ENCODE results near the gene PTPN2.
"Not testable (repeated sequence)": the region's sequence is repeated elsewhere in the genome, so short reads cannot be mapped to it uniquely, and the experiment has no call there.

Gene PTPN2

GRCh38 chr18:12911929-12912703 is 28.1 kb upstream of the PTPN2 start:
- H3K4me1 ChIP-seq (ENCODE audit: control insufficient read depth in 2 of 2, insufficient read depth in 2 of 2, low read length in 2 of 2), result no peaks in the 10 kb centered on the region
- H3K27ac ChIP-seq (ENCODE audit: low read depth in 2 of 2, low read length in 2 of 2), result no peak overlapping the region
- H3K9ac ChIP-seq (ENCODE audit: low read depth in 1 of 2, low read length in 2 of 2), result no peak overlapping the region
- H3K4me3 ChIP-seq (ENCODE audit: low read length in 2 of 2), result no peak overlapping the region
- peaks cover 2 to 4% of the 10 kb centered on the region in 2 donors for H3K27me3 ChIP-seq (ENCODE audit: control insufficient read depth in 2 of 2, insufficient read depth in 2 of 2, low read length in 2 of 2)
- no peaks in the 10 kb centered on the region for H3K9me3 ChIP-seq (ENCODE audit: control insufficient read depth in 2 of 2, low read length in 2 of 2)
- no peaks in the 10 kb centered on the region for H3K36me3 ChIP-seq (ENCODE audit: control insufficient read depth in 2 of 2, insufficient read depth in 2 of 2, low read length in 2 of 2)

GRCh38 chr18:12911025-12911928 is 27.2 kb upstream of the PTPN2 start:
- H3K36me3 ChIP-seq (ENCODE audit: control insufficient read depth in 2 of 2, insufficient read depth in 2 of 2, low read length in 2 of 2), result no peaks in the 10 kb centered on the region
- H3K9ac ChIP-seq (ENCODE audit: low read depth in 1 of 2, low read length in 2 of 2), result peak overlapping the region in 1 of 2 donors; percentile 17
- H3K4me1 ChIP-seq (ENCODE audit: control insufficient read depth in 2 of 2, insufficient read depth in 2 of 2, low read length in 2 of 2), result no peaks in the 10 kb centered on the region
- H3K27me3 ChIP-seq (ENCODE audit: control insufficient read depth in 2 of 2, insufficient read depth in 2 of 2, low read length in 2 of 2), result peaks cover 3 to 4% of the 10 kb centered on the region in 2 donors
- peak overlapping the region; percentile 43 to 61 for H3K4me3 ChIP-seq (ENCODE audit: low read length in 2 of 2)
- H3K27ac ChIP-seq (ENCODE audit: low read depth in 2 of 2, low read length in 2 of 2), result no peak overlapping the region
- no peaks in the 10 kb centered on the region for H3K9me3 ChIP-seq (ENCODE audit: control insufficient read depth in 2 of 2, low read length in 2 of 2)

DNA sequence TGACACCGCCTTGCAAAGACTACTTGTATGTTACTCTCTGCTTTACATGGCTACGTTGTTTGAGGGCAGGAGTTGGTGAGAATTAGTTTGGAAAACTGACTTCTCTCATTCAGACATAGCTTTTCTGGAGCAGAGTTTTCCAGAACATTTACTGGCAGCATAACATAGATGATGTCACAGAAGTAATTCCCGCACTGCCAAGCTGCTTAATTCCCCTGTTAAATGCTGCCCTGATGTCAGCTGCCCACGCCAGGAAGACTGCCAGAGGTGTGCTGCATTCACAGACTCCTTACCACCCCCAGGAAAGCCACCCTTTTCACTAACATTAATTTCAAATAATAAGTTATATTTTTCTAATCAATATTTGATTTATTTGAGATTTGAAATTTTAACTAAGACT is 24.7 kb upstream of the PTPN2 start:
- no peak overlapping the region for H3K4me3 ChIP-seq (ENCODE audit: low read length in 2 of 2)
- peaks cover 3 to 4% of the 10 kb centered on the region in 2 donors for H3K27me3 ChIP-seq (ENCODE audit: control insufficient read depth in 2 of 2, insufficient read depth in 2 of 2, low read length in 2 of 2)
- no peaks in the 10 kb centered on the region for H3K9me3 ChIP-seq (ENCODE audit: control insufficient read depth in 2 of 2, low read length in 2 of 2)
- H3K9ac ChIP-seq (ENCODE audit: low read depth in 1 of 2, low read length in 2 of 2), result no peak overlapping the region
- no peaks in the 10 kb centered on the region for H3K4me1 ChIP-seq (ENCODE audit: control insufficient read depth in 2 of 2, insufficient read depth in 2 of 2, low read length in 2 of 2)
- H3K36me3 ChIP-seq (ENCODE audit: control insufficient read depth in 2 of 2, insufficient read depth in 2 of 2, low read length in 2 of 2), result no peaks in the 10 kb centered on the region
- H3K27ac ChIP-seq (ENCODE audit: low read depth in 2 of 2, low read length in 2 of 2), result no peak overlapping the region

- Histone ChIP-seq H3K4me1 (ENCODE audit: control insufficient read depth in 2 of 2, insufficient read depth in 2 of 2, low read length in 2 of 2) (no peaks in the 10 kb centered on the region), H3K9ac (ENCODE audit: low read depth in 1 of 2, low read length in 2 of 2) (no peak overlapping the region), H3K36me3 (ENCODE audit: control insufficient read depth in 2 of 2, insufficient read depth in 2 of 2, low read length in 2 of 2) (no peaks in the 10 kb centered on the region), H3K9me3 (ENCODE audit: control insufficient read depth in 2 of 2, low read length in 2 of 2) (no peaks in the 10 kb centered on the region), H3K27ac (ENCODE audit: low read depth in 2 of 2, low read length in 2 of 2) (no peak overlapping the region), H3K4me3 (ENCODE audit: low read length in 2 of 2) (no peak overlapping the region), H3K27me3 (ENCODE audit: control insufficient read depth in 2 of 2, insufficient read depth in 2 of 2, low read length in 2 of 2) (peaks cover 3 to 4% of the 10 kb centered on the region in 2 donors)
Measured at GRCh38 chr18:12907258-12907925, 23.4 kb upstream of the PTPN2 start.

DNA sequence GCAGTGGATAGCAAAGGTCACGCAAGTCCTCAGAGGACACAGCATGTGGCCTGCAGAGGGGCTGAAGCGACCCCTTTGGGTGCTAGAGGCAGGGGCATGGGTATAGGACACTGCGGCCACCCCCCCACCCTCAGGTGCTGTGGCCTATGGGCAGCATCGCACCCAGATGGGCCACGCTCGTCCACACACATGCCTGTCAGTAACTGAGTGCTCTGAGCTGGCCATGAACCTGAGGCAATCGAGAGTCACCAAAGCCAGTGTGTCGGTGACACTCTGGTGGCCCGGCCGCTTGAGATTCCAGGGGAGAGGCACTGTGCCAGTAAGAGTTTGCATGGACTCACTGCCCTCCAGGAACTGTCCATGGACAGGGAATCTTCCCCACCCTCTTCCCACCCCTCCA is 22.7 kb upstream of the PTPN2 start:
- Histone ChIP-seq H3K4me1 (ENCODE audit: control insufficient read depth in 2 of 2, insufficient read depth in 2 of 2, low read length in 2 of 2) (no peaks in the 10 kb centered on the region), H3K9me3 (ENCODE audit: control insufficient read depth in 2 of 2, low read length in 2 of 2) (no peaks in the 10 kb centered on the region), H3K27me3 (ENCODE audit: control insufficient read depth in 2 of 2, insufficient read depth in 2 of 2, low read length in 2 of 2) (peaks cover 3 to 4% of the 10 kb centered on the region in 2 donors), H3K4me3 (ENCODE audit: low read length in 2 of 2) (no peak overlapping the region), H3K36me3 (ENCODE audit: control insufficient read depth in 2 of 2, insufficient read depth in 2 of 2, low read length in 2 of 2) (no peaks in the 10 kb centered on the region), H3K9ac (ENCODE audit: low read depth in 1 of 2, low read length in 2 of 2) (no peak overlapping the region), H3K27ac (ENCODE audit: low read depth in 2 of 2, low read length in 2 of 2) (no peak overlapping the region)

- no peaks in the 10 kb centered on the region for H3K36me3 ChIP-seq (ENCODE audit: control insufficient read depth in 2 of 2, insufficient read depth in 2 of 2, low read length in 2 of 2)
- H3K4me1 ChIP-seq (ENCODE audit: control insufficient read depth in 2 of 2, insufficient read depth in 2 of 2, low read length in 2 of 2), result no peaks in the 10 kb centered on the region
- no peak overlapping the region for H3K9ac ChIP-seq (ENCODE audit: low read depth in 1 of 2, low read length in 2 of 2)
- peaks cover 3 to 4% of the 10 kb centered on the region in 2 donors for H3K27me3 ChIP-seq (ENCODE audit: control insufficient read depth in 2 of 2, insufficient read depth in 2 of 2, low read length in 2 of 2)
- H3K9me3 ChIP-seq (ENCODE audit: control insufficient read depth in 2 of 2, low read length in 2 of 2), result no peaks in the 10 kb centered on the region
- no peak overlapping the region for H3K4me3 ChIP-seq (ENCODE audit: low read length in 2 of 2)
- no peak overlapping the region for H3K27ac ChIP-seq (ENCODE audit: low read depth in 2 of 2, low read length in 2 of 2)
Measured at GRCh38 chr18:12906119-12906518, 22.1 kb upstream of the PTPN2 start.

- H3K4me1 ChIP-seq (ENCODE audit: control insufficient read depth in 2 of 2, insufficient read depth in 2 of 2, low read length in 2 of 2), result no peaks in the 10 kb centered on the region
- H3K4me3 ChIP-seq (ENCODE audit: low read length in 2 of 2), result no peak overlapping the region
- H3K27me3 ChIP-seq (ENCODE audit: control insufficient read depth in 2 of 2, insufficient read depth in 2 of 2, low read length in 2 of 2), result peaks cover 3 to 4% of the 10 kb centered on the region in 2 donors
- no peaks in the 10 kb centered on the region for H3K36me3 ChIP-seq (ENCODE audit: control insufficient read depth in 2 of 2, insufficient read depth in 2 of 2, low read length in 2 of 2)
- no peak overlapping the region for H3K9ac ChIP-seq (ENCODE audit: low read depth in 1 of 2, low read length in 2 of 2)
- no peak overlapping the region for H3K27ac ChIP-seq (ENCODE audit: low read depth in 2 of 2, low read length in 2 of 2)
- no peaks in the 10 kb centered on the region for H3K9me3 ChIP-seq (ENCODE audit: control insufficient read depth in 2 of 2, low read length in 2 of 2)
Measured at GRCh38 chr18:12904012-12904516, 20.0 kb upstream of the PTPN2 start.

DNA sequence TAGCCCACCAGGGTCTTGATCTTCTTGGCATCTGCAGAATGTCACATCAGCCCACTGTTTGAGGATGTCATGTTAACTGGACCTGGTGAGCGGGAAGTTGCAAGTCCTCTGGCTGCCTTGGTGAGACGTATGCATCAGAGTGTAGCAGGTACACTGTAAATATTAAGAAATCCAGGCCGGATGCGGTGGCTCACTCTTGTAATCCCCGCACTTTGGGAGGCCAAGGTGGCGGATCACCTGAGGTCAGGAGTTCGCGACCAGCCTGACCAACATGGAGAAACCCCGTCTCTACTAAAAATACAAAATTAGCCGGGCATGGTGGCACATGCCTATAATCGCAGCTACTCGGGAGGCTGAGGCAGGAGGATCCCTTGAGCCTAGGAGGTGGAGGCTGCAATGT is 17.2 kb upstream of the PTPN2 start:
- H3K27me3 ChIP-seq (ENCODE audit: control insufficient read depth in 2 of 2, insufficient read depth in 2 of 2, low read length in 2 of 2); H3K9ac ChIP-seq (ENCODE audit: low read depth in 1 of 2, low read length in 2 of 2); H3K36me3 ChIP-seq (ENCODE audit: control insufficient read depth in 2 of 2, insufficient read depth in 2 of 2, low read length in 2 of 2); H3K9me3 ChIP-seq (ENCODE audit: control insufficient read depth in 2 of 2, low read length in 2 of 2); H3K4me3 ChIP-seq (ENCODE audit: low read length in 2 of 2); H3K4me1 ChIP-seq (ENCODE audit: control insufficient read depth in 2 of 2, insufficient read depth in 2 of 2, low read length in 2 of 2); H3K27ac ChIP-seq (ENCODE audit: low read depth in 2 of 2, low read length in 2 of 2): not testable (repeated sequence)

DNA sequence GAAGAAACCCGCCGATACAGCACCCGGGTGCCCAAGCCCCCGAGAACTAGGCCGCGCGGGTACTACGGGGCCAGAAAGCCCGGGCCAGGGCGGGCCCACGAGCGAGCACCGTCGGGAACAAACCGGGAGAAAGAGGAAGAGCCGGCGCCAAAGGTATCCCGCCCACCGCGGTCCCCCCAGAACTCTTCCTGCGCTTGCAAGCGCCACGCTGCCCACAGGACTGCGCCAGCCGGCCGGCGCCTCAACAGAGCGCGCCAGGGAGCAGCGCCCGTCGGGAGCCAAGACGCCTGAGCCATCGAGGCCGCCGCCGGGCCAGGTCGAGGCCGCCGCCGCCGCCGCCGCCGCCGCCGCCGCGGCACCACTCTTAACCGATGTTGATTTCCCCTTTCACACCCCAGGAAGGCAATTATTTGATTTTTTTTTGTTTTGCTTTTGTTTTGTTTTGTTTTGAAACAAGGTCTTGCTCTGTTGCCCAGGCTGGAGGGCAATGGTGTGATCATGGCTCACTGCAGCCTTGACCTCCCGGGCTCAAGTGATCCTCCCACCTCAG is 12.8 kb upstream of the PTPN2 start:
- H3K27me3 ChIP-seq (ENCODE audit: control insufficient read depth in 2 of 2, insufficient read depth in 2 of 2, low read length in 2 of 2); H3K9ac ChIP-seq (ENCODE audit: low read depth in 1 of 2, low read length in 2 of 2); H3K36me3 ChIP-seq (ENCODE audit: control insufficient read depth in 2 of 2, insufficient read depth in 2 of 2, low read length in 2 of 2); H3K27ac ChIP-seq (ENCODE audit: low read depth in 2 of 2, low read length in 2 of 2); H3K4me1 ChIP-seq (ENCODE audit: control insufficient read depth in 2 of 2, insufficient read depth in 2 of 2, low read length in 2 of 2); H3K9me3 ChIP-seq (ENCODE audit: control insufficient read depth in 2 of 2, low read length in 2 of 2); H3K4me3 ChIP-seq (ENCODE audit: low read length in 2 of 2): not testable (repeated sequence)
